ENCODE results near the gene ADAM15. TPM values are rescaled to one million over a fixed set of nuclear protein-coding genes. Genes with fewer than 3 reads are reported as not detected.

Gene ADAM15
- total RNA-seq, 1 experiment from 2014 or later, result 30.6 TPM

- Histone ChIP-seq H4K91ac (ENCODE audit: insufficient read length, low read depth, low read length) (no peak within 1 kb of the TSS), H3T11ph (ENCODE audit: low read length) (no peak within 1 kb of the TSS), H2AK5ac (ENCODE audit: insufficient read length, low read length) (no peak within 1 kb of the TSS), H3K4me2 (ENCODE audit: insufficient read depth, insufficient read length, low read length) (peak within 1 kb of the TSS; percentile 82), H2AFZ (ENCODE audit: low read length) (no peak within 1 kb of the TSS), H3K4ac (ENCODE audit: low read depth, low read length) (no peak within 1 kb of the TSS), H3K56ac (ENCODE audit: insufficient read length, low read depth, low read length) (no peak within 1 kb of the TSS), H3K23me2 (ENCODE audit: insufficient read length, low read depth, low read length, poor library complexity, severe bottlenecking) (peaks cover 17% of the 10 kb centered on the region), H4K8ac (replicated peaks; ENCODE audit: insufficient read length, low read depth, low read length) (no peak within 1 kb of the TSS), H3K4me1 (ENCODE audit: insufficient read depth, low read length) (peaks cover 3% of the 10 kb centered on the region; the same call in 1 of the 2 replicates), H2BK120ac (ENCODE audit: low read depth, low read length, poor library complexity, severe bottlenecking) (no peak within 1 kb of the TSS), H3K9ac (ENCODE audit: extremely low read depth, insufficient read length, low read length) (peak within 1 kb of the TSS; percentile 49), H2BK12ac (ENCODE audit: insufficient read length, low read depth, low read length) (no peak within 1 kb of the TSS), H3K27me3 (ENCODE audit: insufficient read depth, low read length) (no peaks in the 10 kb centered on the region), H2BK20ac (ENCODE audit: low read depth, low read length, poor library complexity, severe bottlenecking) (no peak within 1 kb of the TSS), H3K9me3 (ENCODE audit: control insufficient read depth, low read depth, low read length) (no peaks in the 10 kb centered on the region), H3K27ac (ENCODE audit: insufficient read length, low read depth, low read length) (no peak within 1 kb of the TSS), H3K23ac (ENCODE audit: insufficient read length, low read depth, low read length) (no peak within 1 kb of the TSS), H3K14ac (ENCODE audit: insufficient read depth, low read length) (peak within 1 kb of the TSS; percentile 93), H2BK5ac (ENCODE audit: insufficient read length, low read length) (no peak within 1 kb of the TSS), H3K18ac (ENCODE audit: insufficient read length, low read depth, low read length) (peak within 1 kb of the TSS; percentile 96), H4K5ac (ENCODE audit: insufficient read length, low read depth, low read length) (no peak within 1 kb of the TSS), H3K79me1 (ENCODE audit: insufficient read depth, low read depth, low read length, poor library complexity, severe bottlenecking) (no peaks in the 10 kb centered on the region), H4K20me1 (ENCODE audit: control insufficient read depth, insufficient read depth, insufficient read length) (no peaks in the 10 kb centered on the region), H2BK15ac (ENCODE audit: low read depth, low read length) (no peak within 1 kb of the TSS), H3K79me2 (ENCODE audit: insufficient read depth, low read length) (no peaks in the 10 kb centered on the region; the same call in 1 of the 2 replicates)
- H3K4me3 Mint-ChIP-seq, result peak within 1 kb of the TSS; percentile 66 to 85
- H3K27me3 Mint-ChIP-seq (ENCODE audit: low read depth), result peaks cover 2% of the 10 kb centered on the region
- TF ChIP-seq CTCF (conservative IDR thresholded peaks at IDR 0.05), result no peak
- no CpG with 5 or more reads among the region's 57 CpGs for WGBS (ENCODE audit: extremely low coverage, insufficient read length, low lambda C conversion rate)
- peaks cover 8 to 27% (median 23%) of the 10 kb centered on the region in 3 experiments for H3K36me3 Mint-ChIP-seq (ENCODE audit: insufficient read depth in 1 of 3, low read depth in 3 of 3)
- peaks cover 18 to 29% of the 10 kb centered on the region in 2 experiments for H3K4me1 Mint-ChIP-seq
- peak; percentile 95 for DNase-seq
- no peaks in the 10 kb centered on the region; a peak in 1 of 5 replicates for H3K9me3 Mint-ChIP-seq
- peak within 1 kb of the TSS; percentile 77 to 91 (median 78) for H3K27ac Mint-ChIP-seq
Observed at GRCh38 chr1:155063550-155064110, 12.5 kb downstream of the ADAM15 start, which contains the start of gene EFNA4. Gene EFNA4, plus strand, starts transcription at chr1:155063740. Its CDS starts 84 bp downstream, at chr1:155063824.
